Glutamatergic neuron (in vitro differentiated cells): ENCODE results near the gene FARP1. TPM values are rescaled to one million over a fixed set of nuclear protein-coding genes. Genes with fewer than 3 reads are reported as not detected.

Experiments used
- DNase-seq: peaks from one replicate; pipeline ENCODE4 v3.0.0; 2022
- H3K27ac Mint-ChIP-seq: one replicate; pipeline ENCODE4 v1.8.0; 2020; ENCODE audit warnings: mild to moderate bottlenecking, mixed read lengths, inconsistent platforms; ENCODE audit not compliant: unreplicated experiment
- H3K27me3 Mint-ChIP-seq: one replicate; pipeline ENCODE4 v1.8.0; 2020; ENCODE audit warnings: mild to moderate bottlenecking, moderate library complexity, mixed read lengths, inconsistent platforms; ENCODE audit not compliant: unreplicated experiment
- H3K36me3 Mint-ChIP-seq: one replicate; pipeline ENCODE4 v1.8.0; 2020; ENCODE audit warnings: mild to moderate bottlenecking, mixed read lengths, inconsistent platforms; ENCODE audit not compliant: unreplicated experiment
- H3K4me1 Mint-ChIP-seq: one replicate; pipeline ENCODE4 v1.8.0; 2020; ENCODE audit warnings: mild to moderate bottlenecking, low read depth, mixed read lengths, inconsistent platforms; ENCODE audit not compliant: unreplicated experiment
- H3K4me3 Mint-ChIP-seq: one replicate; pipeline ENCODE4 v1.8.0; 2020; ENCODE audit warnings: mild to moderate bottlenecking, mixed read lengths, inconsistent platforms; ENCODE audit not compliant: unreplicated experiment
- H3K9me3 Mint-ChIP-seq: one replicate; pipeline ENCODE4 v1.8.0; 2020; ENCODE audit warnings: mild to moderate bottlenecking, moderate library complexity, mixed read lengths, inconsistent platforms; ENCODE audit not compliant: unreplicated experiment
- CTCF ChIP-seq: fragments of 200-600 bp; sonication (generic); IDR thresholded peaks from one replicate; pipeline ENCODE4 v1.5.0; 2021; ENCODE audit not compliant: partially characterized antibody, unreplicated experiment
- total RNA-seq: library from RNA; stranded (reverse); fragmentation: NEBNext Ultra II Directional; extraction: Animal tissue kit (Norgen Biotek cat#: 25700); gene quantifications from one replicate; pipeline ENCODE4 v1.2.1, GENCODE V29; 2021; ENCODE audit not compliant: unreplicated experiment

FARP1 gene
- total RNA-seq, 1 donor from 2014 or later = 233 TPM

GRCh38 chr13:98401934-98402333 is 259.0 kb downstream of the FARP1 start:
- Mint-ChIP-seq H3K36me3 (no peaks in the 10 kb centered on the region), H3K4me1 (peaks cover 25% of the 10 kb centered on the region), H3K27me3 (peaks cover 2% of the 10 kb centered on the region), H3K9me3 (no peaks in the 10 kb centered on the region), H3K27ac (no peak overlapping the region), H3K4me3 (no peak overlapping the region)
- DNase-seq = no peak
- no peak for TF ChIP-seq CTCF

DNA sequence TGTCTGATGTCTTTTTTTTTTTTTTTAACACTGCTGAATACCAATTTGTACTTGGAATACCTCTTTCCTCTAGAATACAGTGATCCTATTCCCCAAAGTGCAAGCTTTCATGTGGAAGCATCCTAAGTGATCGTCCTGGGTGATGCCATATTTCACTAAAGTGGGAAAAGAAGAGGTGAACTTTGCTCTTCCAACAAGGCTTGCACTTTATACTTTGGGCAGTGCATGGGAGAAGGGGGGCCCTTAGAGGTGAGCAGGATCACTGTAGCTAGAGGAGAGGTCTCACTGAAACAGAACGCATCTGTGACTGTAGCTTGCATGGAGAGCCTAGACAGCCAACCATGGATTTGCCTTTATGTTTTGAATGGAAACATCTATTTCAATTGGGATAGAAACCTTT is 260.2 kb downstream of the FARP1 start:
- H3K4me1 Mint-ChIP-seq = peaks cover 16% of the 10 kb centered on the region
- TF ChIP-seq CTCF = no peak

DNA sequence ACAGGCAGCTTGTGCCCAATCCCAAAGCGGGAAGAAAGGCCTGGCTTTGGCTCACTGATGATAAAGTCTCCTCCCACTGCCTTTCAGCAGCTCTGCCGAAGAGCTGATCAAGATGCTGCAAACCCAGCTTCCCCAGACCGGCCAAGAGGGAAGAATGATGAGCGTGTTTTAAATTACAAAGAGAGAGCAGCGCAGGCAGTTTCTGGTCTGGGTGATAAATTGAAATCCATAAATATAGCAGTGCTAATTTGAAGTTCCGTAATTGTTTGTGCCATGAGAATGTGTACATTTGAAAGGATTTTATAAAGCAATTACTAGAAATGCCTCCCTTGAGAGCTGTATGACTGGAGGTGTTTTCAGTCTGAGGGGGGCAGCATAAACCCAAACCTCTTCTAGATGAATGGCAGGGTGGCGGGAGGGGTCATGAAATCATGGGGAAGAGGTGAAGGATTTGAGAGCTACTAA is 262.2 kb downstream of the FARP1 start:
- Mint-ChIP-seq H3K4me3 (peak overlapping the region; percentile 13), H3K36me3 (no peaks in the 10 kb centered on the region), H3K4me1 (peaks cover 16% of the 10 kb centered on the region)

More for the DNA sequence above, 260.2 kb downstream of the FARP1 start:
- no peaks in the 10 kb centered on the region for H3K9me3 Mint-ChIP-seq
- DNase-seq = no peak
- peaks cover 2% of the 10 kb centered on the region for H3K27me3 Mint-ChIP-seq
- H3K4me3 Mint-ChIP-seq = no peak overlapping the region
- H3K36me3 Mint-ChIP-seq = no peaks in the 10 kb centered on the region
- H3K27ac Mint-ChIP-seq = no peak overlapping the region

DNA sequence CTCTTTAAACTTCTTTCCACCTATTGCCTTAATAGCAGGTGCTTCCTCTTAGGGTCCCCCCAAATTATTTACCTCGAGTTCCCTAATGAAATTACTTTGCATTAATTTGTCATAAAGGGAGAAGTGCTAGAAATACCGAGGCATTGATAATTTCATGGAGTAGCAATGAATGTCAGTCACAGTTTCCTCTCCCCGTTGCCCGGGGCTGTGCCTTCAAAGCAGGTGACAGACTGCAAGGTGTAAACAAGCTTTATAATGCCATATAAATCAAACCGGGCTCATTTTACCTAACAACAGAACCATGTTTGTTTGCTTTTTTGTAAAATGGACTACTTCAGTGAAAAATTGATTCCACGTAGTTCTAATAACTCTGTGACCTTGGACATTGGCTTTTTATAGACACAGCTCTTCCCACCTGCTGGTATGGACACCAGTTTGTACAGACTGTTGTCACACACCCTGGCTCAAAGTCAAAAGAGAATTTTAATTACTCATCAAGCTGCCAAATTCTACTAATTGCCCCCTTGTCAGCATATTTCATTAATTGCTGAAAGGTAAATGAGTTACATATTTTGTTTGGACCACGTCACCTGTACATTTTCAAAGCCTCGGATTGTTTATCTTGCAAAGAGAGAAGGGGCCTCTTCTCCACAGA is 262.9 kb downstream of the FARP1 start:
- Mint-ChIP-seq H3K9me3 (no peaks in the 10 kb centered on the region), H3K36me3 (no peaks in the 10 kb centered on the region), H3K4me1 (peaks cover 16% of the 10 kb centered on the region), H3K27me3 (peaks cover 5% of the 10 kb centered on the region), H3K4me3 (no peak overlapping the region), H3K27ac (no peak overlapping the region)
- no peak for TF ChIP-seq CTCF
- no peak for DNase-seq

More for the DNA sequence above, 262.2 kb downstream of the FARP1 start:
- Mint-ChIP-seq H3K27me3 (peaks cover 5% of the 10 kb centered on the region), H3K27ac (no peak overlapping the region), H3K9me3 (no peaks in the 10 kb centered on the region)
- no peak for TF ChIP-seq CTCF
- peak; percentile 33 for DNase-seq

GRCh38 chr13:98406427-98406826 is 263.5 kb downstream of the FARP1 start:
- Mint-ChIP-seq H3K4me3 (no peak overlapping the region), H3K4me1 (peaks cover 14% of the 10 kb centered on the region), H3K27ac (no peak overlapping the region), H3K36me3 (no peaks in the 10 kb centered on the region), H3K27me3 (peaks cover 5% of the 10 kb centered on the region), H3K9me3 (no peaks in the 10 kb centered on the region)
- no peak for DNase-seq
- no peak for TF ChIP-seq CTCF
